Motor neuron (in vitro differentiated cells): ENCODE measurements around the gene VSIR. TPM values are rescaled to one million over a fixed set of nuclear protein-coding genes. Genes with fewer than 3 reads are reported as not detected.
A peak's percentile ranks its signal among the peaks of the same experiment; 100 is the strongest.

Experiments
- ATAC-seq, 8 experiments: fragments of 200-7000 bp; cut with Tn5 transposase; replicated peaks in 6 of 8; 2 replicates each; pipeline ENCODE4 v1.8.0; 2021; ENCODE audit warnings: mild to moderate bottlenecking in 8 of 8, moderate library complexity in 8 of 8
- H3K27ac ChIP-seq, 2 donors: fragments of 250-450 bp; sonication (Bioruptor Pico); 2 replicates each; pipeline ENCODE4 v1.9.0; 2021; ENCODE audit warnings: antibody characterized with exemption in 2 of 2, mild to moderate bottlenecking in 2 of 2, moderate library complexity in 1 of 2
- H3K4me1 ChIP-seq, 2 donors: fragments of 250-450 bp; sonication (Bioruptor Pico); replicated peaks in 1 of 2; 2 replicates each; pipeline ENCODE4 v1.6.1; 2021; ENCODE audit warnings: antibody characterized with exemption in 2 of 2, mild to moderate bottlenecking in 2 of 2, moderate library complexity in 1 of 2
- H3K4me3 ChIP-seq, 5 donors: fragments of 250-450 bp; sonication (Bioruptor Pico); 2 replicates each; pipeline ENCODE4 v1.9.0; 2021; ENCODE audit warnings: antibody characterized with exemption in 5 of 5, mild to moderate bottlenecking in 5 of 5, moderate library complexity in 4 of 5
- WGBS, 10 experiments: fragments of 450-650 bp; shearing (Covaris generic); methylation state at CpG; one replicate each; pipeline ENCODE4 v1.0.0; 2022; 5-methylcytosine and 5-hydroxymethylcytosine counted together
- in situ Hi-C, 9 experiments: fragments of 400-800 bp; cut with MboI; loops; one replicate each; pipeline ENCODE4 v1.15.0; 2021; ENCODE audit warnings: low sequenced_read_pairs in 9 of 9, low pct_unique_long_range_greater_than_20kb in 2 of 9; ENCODE audit not compliant: unreplicated experiment in 9 of 9
- total RNA-seq, 8 experiments: library from RNA; unstranded; fragments of 300-600 nt; gene quantifications; 2 replicates each; pipeline versions ENCODE4 v1.2.3 to v1.2.4, GENCODE V29; 2022

The VSIR gene
- total RNA-seq, 8 experiments from 2014 or later = 0.05 to 35.2 (median 2.2) TPM

DNA sequence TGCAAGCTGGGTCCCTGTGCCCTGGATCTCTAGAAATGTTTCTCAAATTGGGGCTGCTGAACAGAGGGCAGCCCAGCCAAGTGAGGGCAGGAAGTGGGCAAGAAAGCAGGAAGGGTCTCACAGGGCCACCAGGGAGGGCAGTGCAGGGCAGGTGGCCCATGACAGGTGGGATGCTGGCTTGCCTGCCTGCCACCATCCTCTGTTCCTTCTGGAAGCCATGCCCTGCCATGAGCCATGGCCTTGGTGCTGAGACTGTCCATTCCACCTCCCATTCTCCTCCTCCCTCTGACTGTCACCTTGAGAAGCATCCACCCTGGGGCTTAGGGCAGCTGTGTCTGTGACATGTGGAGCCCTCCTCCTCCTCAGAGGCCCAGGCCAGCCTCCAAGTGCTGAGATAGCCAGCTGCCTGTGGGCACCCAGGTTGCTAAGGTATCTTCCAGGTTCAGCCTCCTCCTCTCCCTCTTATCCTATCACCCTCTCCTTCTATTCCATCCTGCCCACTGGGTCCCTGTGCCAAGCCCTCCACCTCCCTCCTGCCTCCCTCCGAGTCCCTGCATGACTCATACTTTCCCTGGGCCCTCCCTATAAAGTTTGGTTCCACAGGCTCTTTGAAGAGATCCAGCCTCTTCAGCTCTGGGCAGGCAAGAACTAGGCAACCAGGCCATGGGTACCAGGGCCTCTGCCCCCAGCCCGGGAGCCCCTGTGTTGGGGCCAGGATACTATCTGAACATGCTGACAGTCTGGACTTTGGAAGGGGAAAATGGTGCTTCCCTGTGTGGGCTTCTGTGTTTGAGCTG is 1.3 kb downstream of the VSIR start:
- Histone ChIP-seq H3K27ac (no peak overlapping the region), H3K4me3 (no peak overlapping the region), H3K4me1 (peaks cover 11 to 15% of the 10 kb centered on the region in 2 donors)
- in situ Hi-C loops = no loop called here
- peak in 3 of 8 experiments; percentile 8 to 25 (median 11) for ATAC-seq
- 0 to 22% methylated on average over 1 of the region's 2 CpGs; no CpG with 5 or more reads in 8 of the 10 experiments for WGBS, 10 experiments

DNA sequence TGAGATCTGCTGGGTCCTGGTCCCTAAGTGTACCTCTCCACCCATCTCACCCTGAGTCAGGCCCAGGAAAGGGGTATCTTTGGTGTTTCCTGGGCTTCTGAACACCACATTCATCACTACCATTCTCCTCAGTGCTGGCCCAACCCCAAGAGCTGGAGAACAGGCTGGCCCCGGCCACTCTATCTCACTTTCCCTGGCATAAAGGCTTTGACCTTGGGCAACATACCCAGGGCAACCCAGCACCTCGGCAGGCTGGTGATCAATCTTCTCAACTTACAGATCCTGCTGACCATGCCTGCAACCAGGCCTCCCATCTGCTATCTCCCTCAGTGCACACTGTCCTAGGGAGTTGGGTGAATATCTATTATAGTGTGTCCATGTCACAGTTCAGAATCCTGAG is 2.1 kb downstream of the VSIR start:
- H3K4me1 ChIP-seq = peaks cover 13 to 20% of the 10 kb centered on the region in 2 donors
- H3K27ac ChIP-seq = no peak overlapping the region
- WGBS, 10 experiments = 44 to 67% (median 58%) methylated on average over 1 to 2 of the region's 2 CpGs; no CpG with 5 or more reads in 5 of the 10 experiments

DNA sequence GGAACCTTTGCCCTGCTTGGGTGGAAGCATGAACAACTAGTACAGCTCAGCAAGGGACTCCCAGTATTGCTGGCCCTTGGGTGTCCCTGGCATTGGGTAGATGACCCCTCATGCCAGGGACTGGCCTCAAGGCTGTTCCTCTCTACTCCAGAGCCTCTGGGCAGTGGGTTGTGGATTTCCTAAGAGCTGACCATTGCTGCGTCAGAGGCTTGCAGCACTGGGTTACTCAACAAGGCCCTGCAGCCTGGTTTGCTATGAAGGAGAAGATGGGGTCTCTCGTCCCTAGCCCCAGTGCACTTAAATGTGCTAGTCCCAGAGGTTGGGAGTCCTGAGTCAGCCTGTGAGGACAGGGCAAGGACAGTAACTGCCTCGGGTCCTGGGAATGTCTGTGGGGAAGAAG is 2.5 kb downstream of the VSIR start:
- no peak overlapping the region for H3K4me3 ChIP-seq
- ATAC-seq = no peak
- in situ Hi-C loops = no loop called here
- H3K27ac ChIP-seq = no peak overlapping the region
- WGBS, 10 experiments = 80 to 100% methylated on average over 1 of the region's 3 CpGs; no CpG with 5 or more reads in 8 of the 10 experiments
- H3K4me1 ChIP-seq = peaks cover 13 to 20% of the 10 kb centered on the region in 2 donors

More for the DNA sequence above, 2.1 kb downstream of the VSIR start:
- no peak for ATAC-seq
- H3K4me3 ChIP-seq = no peak overlapping the region
- in situ Hi-C loops = no loop called here

DNA sequence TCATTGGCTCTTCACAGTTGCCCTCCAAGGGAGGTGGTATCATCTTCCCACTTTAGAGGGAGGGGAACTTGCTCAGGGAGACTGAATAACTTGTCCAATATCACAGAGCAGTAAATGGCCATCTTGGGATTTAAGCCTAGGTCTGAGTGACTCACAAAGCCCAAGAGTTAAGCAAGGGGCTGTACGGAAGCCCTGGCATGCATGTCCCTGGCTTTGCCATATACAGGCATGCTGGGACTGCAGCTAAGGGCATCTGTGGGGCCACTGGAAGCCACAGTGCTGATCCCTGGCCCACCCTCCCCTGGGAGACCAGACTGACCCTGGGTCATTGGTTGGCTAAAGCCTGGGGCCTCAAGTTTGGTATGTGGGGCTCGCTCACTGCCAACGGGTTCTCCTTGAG is 3.1 kb downstream of the VSIR start:
- Histone ChIP-seq H3K4me1 (peaks cover 13 to 20% of the 10 kb centered on the region in 2 donors), H3K27ac (no peak overlapping the region), H3K4me3 (no peak overlapping the region)
- 83 to 100% (median 100%) methylated on average over 1 to 2 of the region's 3 CpGs; no CpG with 5 or more reads in 5 of the 10 experiments for WGBS, 10 experiments
- in situ Hi-C loops = no loop called here
- no peak for ATAC-seq

GRCh38 chr10:71769279-71769823 is 4.0 kb downstream of the VSIR start:
- peaks cover 13 to 20% of the 10 kb centered on the region in 2 donors for H3K4me1 ChIP-seq
- H3K4me3 ChIP-seq = no peak overlapping the region
- no peak overlapping the region for H3K27ac ChIP-seq
- WGBS, 10 experiments = 26 to 100% (median 80%) methylated on average over 2 to 5 of the region's 5 CpGs
- no peak for ATAC-seq
- in situ Hi-C loops = no loop called here

DNA sequence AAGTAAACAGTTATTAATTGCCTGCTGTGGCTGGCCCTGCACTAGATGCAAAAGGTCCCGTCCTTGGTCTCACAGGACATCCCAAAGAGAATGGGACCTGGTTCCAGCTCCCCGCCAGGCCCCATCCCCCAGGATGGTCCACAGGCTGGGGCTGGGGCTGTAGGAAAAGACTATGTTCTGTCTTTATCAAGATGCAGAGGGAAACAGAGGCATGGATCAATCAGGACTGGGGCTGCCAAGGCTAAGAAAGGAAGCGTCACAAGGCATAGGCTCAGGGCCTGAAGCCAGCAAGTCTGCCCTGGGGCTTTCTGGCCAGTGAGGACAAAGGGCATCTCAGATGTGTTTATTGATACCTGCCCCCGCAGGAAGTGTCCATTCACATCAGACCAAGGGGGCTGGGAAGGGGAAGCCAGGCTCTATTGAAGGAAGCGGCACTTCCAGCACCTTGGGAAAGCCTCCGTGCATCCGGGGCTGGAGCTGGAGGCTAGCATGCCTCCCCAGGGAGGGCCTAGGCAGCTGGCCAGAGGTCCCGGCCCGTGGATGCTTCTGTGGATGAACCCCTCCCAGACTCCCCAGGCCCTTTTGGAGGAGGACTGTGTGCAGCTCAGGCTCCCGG is 5.8 kb downstream of the VSIR start:
- Histone ChIP-seq H3K4me1 (peaks cover 8 to 14% of the 10 kb centered on the region in 2 donors), H3K27ac (peak overlapping the region in 1 of 2 donors; percentile 4), H3K4me3 (no peak overlapping the region)
- 0 to 73% (median 55%) methylated on average over 1 to 4 of the region's 10 CpGs; no CpG with 5 or more reads in 5 of the 10 experiments for WGBS, 10 experiments
- in situ Hi-C loops = no loop called here
- peak in 3 of 8 experiments; percentile 0 to 12 (median 11) for ATAC-seq

- H3K27ac ChIP-seq = no peak overlapping the region
- 0 to 84% (median 52%) methylated on average over 1 to 6 of the region's 10 CpGs; no CpG with 5 or more reads in 3 of the 10 experiments for WGBS, 10 experiments
- H3K4me1 ChIP-seq = peaks cover 8 to 14% of the 10 kb centered on the region in 2 donors
- in situ Hi-C loops = no loop called here
- H3K4me3 ChIP-seq = no peak overlapping the region
- ATAC-seq = peak in 7 of 8 experiments; percentile 32 to 77 (median 69)
These were observed 6.5 kb downstream of the VSIR start for GRCh38 chr10:71766717-71767419.

GRCh38 chr10:71765906-71766716 is 7.2 kb downstream of the VSIR start:
- Histone ChIP-seq H3K4me1 (peaks cover 8 to 14% of the 10 kb centered on the region in 2 donors), H3K4me3 (no peak overlapping the region), H3K27ac (no peak overlapping the region)
- ATAC-seq = no peak
- 69 to 100% (median 70%) methylated on average over 1 to 11 of the region's 22 CpGs; no CpG with 5 or more reads in 6 of the 10 experiments for WGBS, 10 experiments
- in situ Hi-C loops = no loop called here

- WGBS, 10 experiments = 0 to 83% (median 64%) methylated on average over 1 to 3 of the region's 8 CpGs; no CpG with 5 or more reads in 7 of the 10 experiments
- ATAC-seq = peak in 2 of 8 experiments; percentile 19 to 68
- Histone ChIP-seq H3K4me3 (no peak overlapping the region), H3K27ac (no peak overlapping the region), H3K4me1 (peaks cover 8 to 14% of the 10 kb centered on the region in 2 donors)
- in situ Hi-C loops = no loop called here
These were observed 8.0 kb downstream of the VSIR start for GRCh38 chr10:71765176-71765904.

DNA sequence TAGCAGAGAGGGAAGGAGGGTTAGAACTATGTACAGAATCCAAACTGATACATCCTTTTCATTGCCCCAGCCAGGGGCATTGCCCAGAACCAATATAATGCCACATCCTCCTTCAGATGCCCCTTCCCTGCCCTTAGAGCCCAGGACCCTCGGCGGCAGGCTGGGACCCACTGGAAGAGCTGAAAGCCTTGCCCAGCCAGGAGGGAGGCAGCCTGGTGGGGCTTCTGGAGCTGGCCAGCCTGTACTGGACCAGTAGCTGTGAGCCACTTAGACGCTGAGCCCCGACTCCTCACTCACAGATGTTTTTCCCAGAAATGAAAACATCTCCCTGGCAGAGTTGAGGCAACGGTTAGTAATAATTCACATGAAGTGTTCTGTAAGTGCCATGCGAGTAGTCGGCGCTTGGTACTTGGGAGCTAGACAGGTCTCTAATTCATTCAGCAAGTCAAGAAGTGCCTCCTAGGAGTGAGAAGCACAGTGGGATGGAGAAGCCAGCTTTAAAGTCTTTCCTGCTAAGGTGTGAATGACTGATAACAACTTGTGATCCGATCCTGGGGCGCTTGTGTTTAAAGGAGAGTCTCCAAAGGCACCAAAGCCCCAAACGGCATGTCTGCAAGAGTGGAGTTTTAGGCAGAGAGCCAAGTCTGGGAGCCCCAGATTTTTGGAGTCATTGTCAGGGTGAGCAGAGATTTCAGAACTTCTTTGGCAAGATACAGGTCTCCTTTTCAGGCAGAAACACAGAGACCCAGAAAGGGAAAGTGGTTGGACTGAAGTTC is 9.8 kb downstream of the VSIR start:
- Histone ChIP-seq H3K4me3 (no peak overlapping the region), H3K27ac (no peak overlapping the region), H3K4me1 (peaks cover 8 to 14% of the 10 kb centered on the region in 2 donors)
- no peak for ATAC-seq
- WGBS, 10 experiments = 51 to 84% (median 67%) methylated on average over 1 to 7 of the region's 11 CpGs; no CpG with 5 or more reads in 5 of the 10 experiments
- in situ Hi-C loops = no loop called here

GRCh38 chr10:71762324-71762723 is 11.0 kb downstream of the VSIR start:
- 63 to 100% (median 67%) methylated on average over 1 to 5 of the region's 5 CpGs; no CpG with 5 or more reads in 6 of the 10 experiments for WGBS, 10 experiments
- ATAC-seq = no peak
- Histone ChIP-seq H3K4me3 (no peak overlapping the region), H3K27ac (no peak overlapping the region), H3K4me1 (peaks cover 5 to 14% of the 10 kb centered on the region in 2 donors)
- in situ Hi-C loops = no loop called here
